Spleen (tissue), 7 donors: Measurements from ENCODE around the gene HPCAL4.

Experiments
- POLR2A ChIP-seq, 3 donors: fragments of 450-650 bp; IDR thresholded peaks; one replicate each; pipeline ENCODE4 v1.5.1; 2017; ENCODE audit warnings: antibody characterized with exemption in 3 of 3, mild to moderate bottlenecking in 1 of 3
- POLR2AphosphoS5 ChIP-seq, 3 donors: sonication (generic); formaldehyde crosslinking; IDR thresholded peaks; one replicate each; pipeline ENCODE4 v1.5.1; 2017; ENCODE audit warnings: antibody characterized with exemption in 3 of 3
- TF ChIP-seq, protein P1 (sequence below), 11 experiments: fragments of 200-600 bp in 7 of 11; fragments of 450-650 bp in 4 of 11; sonication (generic) in 4 of 11; IDR thresholded peaks in 8 of 11; conservative IDR thresholded peaks in 3 of 11; 1 replicate in 7 of 11; 2 replicates in 4 of 11; pipeline versions ENCODE4 v1.4.0 to v1.8.0; 2016 to 2021; ENCODE audit warnings: antibody characterized with exemption in 11 of 11, inconsistent platforms in 4 of 11, mild to moderate bottlenecking in 1 of 11
- donor health status: DM: no; HTN: no; CAD: no; lungs with moderate emphysema.
- donor health status: DM: no; HTN: no; CAD: no.
- donor health status: DM: no; HTN: no; CAD: no.

DNA sequence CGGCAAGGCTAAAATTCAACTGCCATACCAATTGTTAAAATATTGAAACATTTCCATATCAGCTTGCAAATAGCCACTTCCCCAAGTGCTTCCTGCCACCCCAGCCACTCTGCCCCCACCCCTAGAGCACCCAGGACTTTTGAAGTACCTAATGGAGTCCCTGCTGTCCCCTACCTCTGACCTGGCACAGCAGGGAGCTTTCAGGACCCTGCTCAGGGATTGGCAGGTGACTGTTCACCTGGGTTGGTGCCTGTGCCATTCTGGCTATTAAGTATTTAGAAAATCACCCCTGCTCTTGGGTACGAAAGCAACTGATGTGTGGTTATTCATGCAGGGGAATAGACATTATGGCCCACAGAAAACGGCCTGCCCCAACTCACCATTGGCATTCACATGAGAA lies 9.1 kb upstream of the HPCAL4 start:
- TF ChIP-seq, protein P1, sequence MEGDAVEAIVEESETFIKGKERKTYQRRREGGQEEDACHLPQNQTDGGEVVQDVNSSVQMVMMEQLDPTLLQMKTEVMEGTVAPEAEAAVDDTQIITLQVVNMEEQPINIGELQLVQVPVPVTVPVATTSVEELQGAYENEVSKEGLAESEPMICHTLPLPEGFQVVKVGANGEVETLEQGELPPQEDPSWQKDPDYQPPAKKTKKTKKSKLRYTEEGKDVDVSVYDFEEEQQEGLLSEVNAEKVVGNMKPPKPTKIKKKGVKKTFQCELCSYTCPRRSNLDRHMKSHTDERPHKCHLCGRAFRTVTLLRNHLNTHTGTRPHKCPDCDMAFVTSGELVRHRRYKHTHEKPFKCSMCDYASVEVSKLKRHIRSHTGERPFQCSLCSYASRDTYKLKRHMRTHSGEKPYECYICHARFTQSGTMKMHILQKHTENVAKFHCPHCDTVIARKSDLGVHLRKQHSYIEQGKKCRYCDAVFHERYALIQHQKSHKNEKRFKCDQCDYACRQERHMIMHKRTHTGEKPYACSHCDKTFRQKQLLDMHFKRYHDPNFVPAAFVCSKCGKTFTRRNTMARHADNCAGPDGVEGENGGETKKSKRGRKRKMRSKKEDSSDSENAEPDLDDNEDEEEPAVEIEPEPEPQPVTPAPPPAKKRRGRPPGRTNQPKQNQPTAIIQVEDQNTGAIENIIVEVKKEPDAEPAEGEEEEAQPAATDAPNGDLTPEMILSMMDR (IDR thresholded peaks at IDR 0.05 in 8 of 11, conservative IDR thresholded peaks at IDR 0.05 in 3 of 11): no peak
- TF ChIP-seq POLR2AphosphoS5 (IDR thresholded peaks at IDR 0.05) (no peak), POLR2A (IDR thresholded peaks at IDR 0.05) (no peak)
